Mammary epithelial cell (primary cell): ENCODE measurements around the gene CCSER2.

Source experiments
- EZH2 ChIP-seq: IDR thresholded peaks from 2 replicates; pipeline ENCODE4 v1.6.1; 2012; ENCODE audit warnings: low read length, inconsistent platforms, borderline replicate concordance
- TF ChIP-seq, protein P1 (sequence below), 2 donors: IDR thresholded peaks in 1 of 2; conservative IDR thresholded peaks in 1 of 2; 2 replicates each; pipeline ENCODE4 v1.5.1; 2011 to 2012; ENCODE audit warnings: inconsistent platforms in 2 of 2, low read length in 2 of 2, mild to moderate bottlenecking in 2 of 2, control low read depth in 1 of 2, low read depth in 1 of 2; ENCODE audit not compliant: insufficient read depth in 1 of 2; ENCODE audit errors: extremely low read depth in 1 of 2

- TF ChIP-seq, protein P1, sequence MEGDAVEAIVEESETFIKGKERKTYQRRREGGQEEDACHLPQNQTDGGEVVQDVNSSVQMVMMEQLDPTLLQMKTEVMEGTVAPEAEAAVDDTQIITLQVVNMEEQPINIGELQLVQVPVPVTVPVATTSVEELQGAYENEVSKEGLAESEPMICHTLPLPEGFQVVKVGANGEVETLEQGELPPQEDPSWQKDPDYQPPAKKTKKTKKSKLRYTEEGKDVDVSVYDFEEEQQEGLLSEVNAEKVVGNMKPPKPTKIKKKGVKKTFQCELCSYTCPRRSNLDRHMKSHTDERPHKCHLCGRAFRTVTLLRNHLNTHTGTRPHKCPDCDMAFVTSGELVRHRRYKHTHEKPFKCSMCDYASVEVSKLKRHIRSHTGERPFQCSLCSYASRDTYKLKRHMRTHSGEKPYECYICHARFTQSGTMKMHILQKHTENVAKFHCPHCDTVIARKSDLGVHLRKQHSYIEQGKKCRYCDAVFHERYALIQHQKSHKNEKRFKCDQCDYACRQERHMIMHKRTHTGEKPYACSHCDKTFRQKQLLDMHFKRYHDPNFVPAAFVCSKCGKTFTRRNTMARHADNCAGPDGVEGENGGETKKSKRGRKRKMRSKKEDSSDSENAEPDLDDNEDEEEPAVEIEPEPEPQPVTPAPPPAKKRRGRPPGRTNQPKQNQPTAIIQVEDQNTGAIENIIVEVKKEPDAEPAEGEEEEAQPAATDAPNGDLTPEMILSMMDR (conservative IDR thresholded peaks at IDR 0.05 in 1 of 2, IDR thresholded peaks at IDR 0.05 in 1 of 2; ENCODE audit: extremely low read depth in 1 of 2, insufficient read depth in 1 of 2, low read depth in 1 of 2, low read length in 2 of 2), result no peak
- TF ChIP-seq EZH2, result no peak
Measured at GRCh38 chr10:84336406-84337090, 8.2 kb downstream of the CCSER2 start.
